Measurements from ENCODE around the gene SH3BGRL3.

- TF ChIP-seq, protein P1, sequence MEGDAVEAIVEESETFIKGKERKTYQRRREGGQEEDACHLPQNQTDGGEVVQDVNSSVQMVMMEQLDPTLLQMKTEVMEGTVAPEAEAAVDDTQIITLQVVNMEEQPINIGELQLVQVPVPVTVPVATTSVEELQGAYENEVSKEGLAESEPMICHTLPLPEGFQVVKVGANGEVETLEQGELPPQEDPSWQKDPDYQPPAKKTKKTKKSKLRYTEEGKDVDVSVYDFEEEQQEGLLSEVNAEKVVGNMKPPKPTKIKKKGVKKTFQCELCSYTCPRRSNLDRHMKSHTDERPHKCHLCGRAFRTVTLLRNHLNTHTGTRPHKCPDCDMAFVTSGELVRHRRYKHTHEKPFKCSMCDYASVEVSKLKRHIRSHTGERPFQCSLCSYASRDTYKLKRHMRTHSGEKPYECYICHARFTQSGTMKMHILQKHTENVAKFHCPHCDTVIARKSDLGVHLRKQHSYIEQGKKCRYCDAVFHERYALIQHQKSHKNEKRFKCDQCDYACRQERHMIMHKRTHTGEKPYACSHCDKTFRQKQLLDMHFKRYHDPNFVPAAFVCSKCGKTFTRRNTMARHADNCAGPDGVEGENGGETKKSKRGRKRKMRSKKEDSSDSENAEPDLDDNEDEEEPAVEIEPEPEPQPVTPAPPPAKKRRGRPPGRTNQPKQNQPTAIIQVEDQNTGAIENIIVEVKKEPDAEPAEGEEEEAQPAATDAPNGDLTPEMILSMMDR (IDR thresholded peaks at IDR 0.05 in 4 of 5, conservative IDR thresholded peaks at IDR 0.05 in 1 of 5), result no peak
- TF ChIP-seq POLR2A (IDR thresholded peaks at IDR 0.05), result no peak
Observed at GRCh38 chr1:26317146-26317545, 37.3 kb downstream of the SH3BGRL3 start.

Measured in gastrocnemius medialis (tissue), 4 donors.